HepG2 (cell line): Measurements from ENCODE around the gene AXIN2. TPM values are rescaled to one million over a fixed set of nuclear protein-coding genes. Genes with fewer than 3 reads are reported as not detected.
A peak's percentile ranks its signal among the peaks of the same experiment; 100 is the strongest.

ENCODE experiments used
- CBX5 ChIP-seq: sonication (generic); formaldehyde crosslinking; IDR thresholded peaks from 2 replicates; pipeline ENCODE4 v1.4.0; 2020; ENCODE audit warnings: missing genetic modification reagents, borderline replicate concordance
- CEBPG ChIP-seq: IDR thresholded peaks from 2 replicates; pipeline ENCODE4 v1.6.1; 2016
- GTF3A ChIP-seq: sonication (generic); formaldehyde crosslinking; conservative IDR thresholded peaks from 2 replicates; pipeline ENCODE4 v1.4.0; 2020; ENCODE audit warnings: mild to moderate bottlenecking, missing genetic modification reagents
- HNF4G ChIP-seq, 2 experiments: sonication (generic) in 1 of 2; formaldehyde crosslinking in 1 of 2; IDR thresholded peaks; 2 replicates each; pipeline versions ENCODE4 v1.4.0 to v1.6.1; 2011 to 2020; ENCODE audit warnings: borderline replicate concordance in 2 of 2, low read depth in 2 of 2, mild to moderate bottlenecking in 2 of 2, low read length in 1 of 2, missing genetic modification reagents in 1 of 2, moderate library complexity in 1 of 2
- HOXD1 ChIP-seq: sonication (generic); formaldehyde crosslinking; IDR thresholded peaks from 2 replicates; pipeline ENCODE4 v1.5.0; 2020; ENCODE audit warnings: missing genetic modification reagents
- MNT ChIP-seq: fragments of 450-650 bp; IDR thresholded peaks from 2 replicates; pipeline ENCODE4 v1.6.1; 2016
- MYNN ChIP-seq: sonication (generic); formaldehyde crosslinking; IDR thresholded peaks from 2 replicates; pipeline ENCODE4 v1.4.0; 2020; ENCODE audit warnings: mild to moderate bottlenecking, low read depth, missing genetic modification reagents
- NR0B2 ChIP-seq: sonication (generic); formaldehyde crosslinking; IDR thresholded peaks from 2 replicates; pipeline ENCODE4 v1.4.0; 2020; ENCODE audit warnings: mild to moderate bottlenecking, missing genetic modification reagents
- RAD21 ChIP-seq: fragments of 450-650 bp; formaldehyde crosslinking; IDR thresholded peaks from 2 replicates; pipeline ENCODE4 v1.5.0; 2020; ENCODE audit warnings: mild to moderate bottlenecking
- RORA ChIP-seq: sonication (generic); formaldehyde crosslinking; IDR thresholded peaks from 2 replicates; pipeline ENCODE4 v1.5.0; 2020; ENCODE audit warnings: mild to moderate bottlenecking, missing genetic modification reagents, moderate library complexity
- TCF7 ChIP-seq: sonication (generic); IDR thresholded peaks from 2 replicates; pipeline ENCODE4 v1.6.1; 2016; ENCODE audit warnings: antibody characterized with exemption, low read depth
- THAP11 ChIP-seq: IDR thresholded peaks from 2 replicates; pipeline ENCODE4 v1.6.1; 2016; ENCODE audit warnings: missing biosample characterization, missing genetic modification reagents
- ZC3H4 ChIP-seq: sonication (generic); formaldehyde crosslinking; IDR thresholded peaks from 2 replicates; pipeline ENCODE4 v1.4.0; 2020; ENCODE audit warnings: missing genetic modification reagents, borderline replicate concordance
- ZFP36L2 ChIP-seq: sonication (generic); formaldehyde crosslinking; IDR thresholded peaks from 2 replicates; pipeline ENCODE4 v1.4.0; 2020; ENCODE audit warnings: missing genetic modification reagents
- ZFX ChIP-seq: sonication (generic); formaldehyde crosslinking; IDR thresholded peaks from 2 replicates; pipeline ENCODE4 v1.4.0; 2020; ENCODE audit warnings: mild to moderate bottlenecking, low read depth, missing genetic modification reagents, moderate library complexity
- ZNF205 ChIP-seq: IDR thresholded peaks from 2 replicates; pipeline ENCODE4 v1.6.1; 2018; ENCODE audit warnings: missing biosample characterization, missing genetic modification reagents
- ZNF296 ChIP-seq: sonication (generic); formaldehyde crosslinking; conservative IDR thresholded peaks from 2 replicates; pipeline ENCODE4 v1.5.0; 2020; ENCODE audit warnings: mild to moderate bottlenecking, missing genetic modification reagents
- ZNF563 ChIP-seq: sonication (generic); formaldehyde crosslinking; IDR thresholded peaks from 2 replicates; pipeline ENCODE4 v1.8.0; 2022; ENCODE audit warnings: mild to moderate bottlenecking, moderate library complexity, missing genetic modification reagents
- ZNF564 ChIP-seq: sonication (generic); formaldehyde crosslinking; IDR thresholded peaks from 2 replicates; pipeline ENCODE4 v1.8.1; 2023; ENCODE audit warnings: mild to moderate bottlenecking, missing genetic modification reagents
- ZNF724P ChIP-seq: sonication (generic); formaldehyde crosslinking; IDR thresholded peaks from 2 replicates; pipeline ENCODE4 v1.8.0; 2022; ENCODE audit warnings: missing genetic modification reagents, borderline replicate concordance
- ZNF784 ChIP-seq: sonication (generic); formaldehyde crosslinking; IDR thresholded peaks from 2 replicates; pipeline ENCODE4 v1.5.1; 2020; ENCODE audit warnings: missing genetic modification reagents, mild to moderate bottlenecking, borderline replicate concordance
- ZNF816 ChIP-seq: sonication (generic); formaldehyde crosslinking; IDR thresholded peaks from 2 replicates; pipeline ENCODE4 v1.8.0; 2022; ENCODE audit warnings: missing genetic modification reagents, mild to moderate bottlenecking, borderline replicate concordance
- ZNF841 ChIP-seq: sonication (generic); formaldehyde crosslinking; IDR thresholded peaks from 2 replicates; pipeline ENCODE4 v1.8.1; 2023; ENCODE audit warnings: missing genetic modification reagents, borderline replicate concordance
- ZNF878 ChIP-seq: sonication (generic); formaldehyde crosslinking; IDR thresholded peaks from 2 replicates; pipeline ENCODE4 v1.8.1; 2023; ENCODE audit warnings: mild to moderate bottlenecking, missing genetic modification reagents, moderate library complexity
- polyA plus RNA-seq, 8 experiments: library from polyadenylated mRNA; depleted of rRNA in 3 of 8; stranded (reverse) in 7 of 8; unstranded in 1 of 8; fragments of >200 nt; fragmentation: Illumina TruSeq in 4 of 8; extraction: Trizol in 4 of 8; gene quantifications; 2 replicates each; pipeline versions ENCODE4 v1.2.1 to v1.2.3, GENCODE V29; 2011 to 2016; ENCODE audit warnings: low read depth in 4 of 8, missing spikeins in 1 of 8, mixed read lengths in 1 of 8; ENCODE audit not compliant: insufficient read depth in 1 of 8
- total RNA-seq, 5 experiments: library from RNA; depleted of rRNA; stranded (reverse); fragments of >200 nt; fragmentation: Illumina TruSeq; extraction: Trizol; gene quantifications; 2 replicates each; pipeline ENCODE4 v1.2.3, GENCODE V29; 2016; ENCODE audit warnings: low read depth in 1 of 5
- TF ChIP-seq, protein P1 (sequence below): sonication (generic); formaldehyde crosslinking; IDR thresholded peaks from 2 replicates; pipeline ENCODE4 v1.5.0; 2020; ENCODE audit warnings: missing genetic modification reagents
- TF ChIP-seq, protein P2 (sequence below): IDR thresholded peaks from 2 replicates; pipeline ENCODE4 v1.6.1; 2016; ENCODE audit warnings: mild to moderate bottlenecking, missing biosample characterization, missing genetic modification reagents

AXIN2 gene
- total and polyA plus RNA-seq, 2 of the 13 experiments (the other 11 are each of a cell fraction or from before 2014, with no cell fraction given) = 58.6 to 63.4 TPM

GRCh38 chr17:65557349-65558310 is 3.8 kb downstream of the AXIN2 start (continued):
- TF ChIP-seq, protein P1, sequence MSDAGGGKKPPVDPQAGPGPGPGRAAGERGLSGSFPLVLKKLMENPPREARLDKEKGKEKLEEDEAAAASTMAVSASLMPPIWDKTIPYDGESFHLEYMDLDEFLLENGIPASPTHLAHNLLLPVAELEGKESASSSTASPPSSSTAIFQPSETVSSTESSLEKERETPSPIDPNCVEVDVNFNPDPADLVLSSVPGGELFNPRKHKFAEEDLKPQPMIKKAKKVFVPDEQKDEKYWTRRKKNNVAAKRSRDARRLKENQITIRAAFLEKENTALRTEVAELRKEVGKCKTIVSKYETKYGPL (CRISPR knock-in tag) = no peak
- TF ChIP-seq, protein P2, sequence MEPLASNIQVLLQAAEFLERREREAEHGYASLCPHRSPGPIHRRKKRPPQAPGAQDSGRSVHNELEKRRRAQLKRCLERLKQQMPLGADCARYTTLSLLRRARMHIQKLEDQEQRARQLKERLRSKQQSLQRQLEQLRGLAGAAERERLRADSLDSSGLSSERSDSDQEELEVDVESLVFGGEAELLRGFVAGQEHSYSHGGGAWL (CRISPR knock-in tag) = peak; percentile 43; the same call in 1 of the 2 replicates
- TF ChIP-seq RAD21 = no peak
- TF ChIP-seq CBX5 (CRISPR knock-in tag) = peak; percentile 89
- TF ChIP-seq NR0B2 = 0 out of 2 replicates have a peak, but pooled peaks have one; percentile 21
- no peak for TF ChIP-seq ZNF841
- peak; percentile 93 for TF ChIP-seq HOXD1 (CRISPR knock-in tag)
- TF ChIP-seq TCF7 = peak; percentile 99
- TF ChIP-seq ZFX = no peak
- TF ChIP-seq ZC3H4 (CRISPR knock-in tag) = 0 out of 2 replicates have a peak, but pooled peaks have one; percentile 23
- TF ChIP-seq MYNN = 0 out of 2 replicates have a peak, but pooled peaks have one; percentile 16
- no peak for TF ChIP-seq GTF3A (CRISPR knock-in tag)
- no peak for TF ChIP-seq ZFP36L2 (CRISPR knock-in tag)
- TF ChIP-seq HNF4G (IDR thresholded peaks at IDR 0.05; ENCODE audit: borderline replicate concordance, low read depth, low read length) = peak; percentile 64; the same call in 1 of the 2 replicates
- no peak for TF ChIP-seq HNF4G (CRISPR knock-in tag; IDR thresholded peaks at IDR 0.05; ENCODE audit: borderline replicate concordance, low read depth)
- no peak for TF ChIP-seq ZNF563 (CRISPR knock-in tag)
- peak; percentile 87; the same call in 1 of the 2 replicates for TF ChIP-seq ZNF816 (CRISPR knock-in tag)
- TF ChIP-seq MNT = peak; percentile 70
- TF ChIP-seq ZNF205 (CRISPR knock-in tag) = peak; percentile 89; the same call in 1 of the 2 replicates
- no peak; the same call in 1 of the 2 replicates for TF ChIP-seq ZNF564 (CRISPR knock-in tag)
- TF ChIP-seq ZNF878 (CRISPR knock-in tag) = no peak; the same call in 1 of the 2 replicates
- no peak; the same call in 1 of the 2 replicates for TF ChIP-seq ZNF724P (CRISPR knock-in tag)
- no peak for TF ChIP-seq ZNF784 (CRISPR knock-in tag)
- peak; percentile 74 for TF ChIP-seq CEBPG
- peak; percentile 69; the same call in 1 of the 2 replicates for TF ChIP-seq THAP11 (CRISPR knock-in tag)
- TF ChIP-seq ZNF296 = no peak
- TF ChIP-seq RORA (CRISPR knock-in tag) = no peak
